Left lung (tissue), 10 donors: ENCODE results near the gene AKT2. TPM values are rescaled to one million over a fixed set of nuclear protein-coding genes. Genes with fewer than 3 reads are reported as not detected.

Source experiments
- ATAC-seq: fragments of 200-7000 bp; cut with Tn5 transposase; one replicate; pipeline ENCODE4 v1.9.1; 2020; ENCODE audit warnings: moderate library complexity
- DNase-seq, 4 donors: peaks; one replicate each; pipeline ENCODE4 v3.0.0-alpha.2; 2013 to 2020
- H3K27ac ChIP-seq, 2 donors: fragments of 200-600 bp; sonication (generic) in 1 of 2; one replicate each; pipeline versions ENCODE4 v1.5.0 to v1.8.0; 2020 to 2021
- H3K27me3 ChIP-seq, 2 donors: fragments of 200-600 bp; sonication (generic) in 1 of 2; one replicate each; pipeline versions ENCODE4 v1.5.0 to v1.8.0; 2020 to 2021
- H3K36me3 ChIP-seq, 2 donors: fragments of 200-600 bp; sonication (generic) in 1 of 2; one replicate each; pipeline versions ENCODE4 v1.5.0 to v1.8.0; 2020 to 2021
- H3K4me1 ChIP-seq, 2 donors: fragments of 200-600 bp; one replicate each; pipeline ENCODE4 v1.8.0; 2021
- H3K4me3 ChIP-seq, 2 donors: fragments of 200-600 bp; sonication (generic) in 1 of 2; one replicate each; pipeline versions ENCODE4 v1.5.0 to v1.8.0; 2020 to 2021; ENCODE audit warnings: mild to moderate bottlenecking in 1 of 2
- H3K9me3 ChIP-seq, 2 donors: fragments of 200-600 bp; sonication (generic) in 1 of 2; one replicate each; pipeline versions ENCODE4 v1.5.0 to v1.8.0; 2020 to 2021
- CTCF ChIP-seq, 2 donors: fragments of 200-600 bp; sonication (generic) in 1 of 2; IDR thresholded peaks; one replicate each; pipeline versions ENCODE4 v1.5.0 to v1.8.0; 2021; ENCODE audit warnings: antibody characterized with exemption in 2 of 2
- intact Hi-C, 2 donors: fragments of 100-400 bp; cut with DNase I; formaldehyde crosslinking; loops; one replicate each; pipeline versions ENCODE4 v1.11.2 to v1.14.2; 2022
- polyA plus RNA-seq, 6 donors: library from polyadenylated mRNA; unstranded; fragments of 120-200 nt; gene quantifications; one replicate each; pipeline ENCODE4 v1.2.1, GENCODE V29; 2013; ENCODE audit not compliant: insufficient read length in 6 of 6
- total RNA-seq, 2 donors: library from RNA; stranded (reverse); fragmentation: NEBNext Ultra II Directional; extraction: Animal tissue kit (Norgen Biotek cat#: 25700); gene quantifications; one replicate each; pipeline ENCODE4 v1.2.1, GENCODE V29; 2021
- donor health status: DM: no; HTN: yes; CAD: no.
- donor health status: DM: no; HTN: no; CAD: no.

The AKT2 gene
- total and polyA plus RNA-seq, 8 donors = 102 to 182 (median 163) TPM

- peaks cover 13 to 14% of the 10 kb centered on the region in 2 donors for H3K4me1 ChIP-seq
- peaks cover 30 to 71% of the 10 kb centered on the region in 2 donors for H3K27me3 ChIP-seq
- TF ChIP-seq CTCF (IDR thresholded peaks at IDR 0.05) = no peak
- intact Hi-C loops = no loop called here
- peaks cover 0 to 3% of the 10 kb centered on the region in 2 donors for H3K9me3 ChIP-seq
- peak overlapping the region in 1 of 2 donors; percentile 6 for H3K4me3 ChIP-seq
- no peaks in the 10 kb centered on the region for H3K36me3 ChIP-seq
- no peak for DNase-seq
- H3K27ac ChIP-seq = no peak overlapping the region
- ATAC-seq = no peak
Measured at GRCh38 chr19:40225440-40226305, 59.5 kb downstream of the AKT2 start.

- peaks cover 13 to 14% of the 10 kb centered on the region in 2 donors for H3K4me1 ChIP-seq
- no peak for TF ChIP-seq CTCF (IDR thresholded peaks at IDR 0.05)
- ATAC-seq (no peak), DNase-seq (peak in 1 of 4 donors; percentile 66)
- no peak overlapping the region for H3K27ac ChIP-seq
- intact Hi-C loops = no loop called here
- no peaks in the 10 kb centered on the region for H3K36me3 ChIP-seq
- peaks cover 0 to 3% of the 10 kb centered on the region in 2 donors for H3K9me3 ChIP-seq
- no peak overlapping the region for H3K4me3 ChIP-seq
- peaks cover 30 to 82% of the 10 kb centered on the region in 2 donors for H3K27me3 ChIP-seq
Measured at GRCh38 chr19:40224342-40225150, 60.6 kb downstream of the AKT2 start.

GRCh38 chr19:40223135-40223822 lies 61.9 kb downstream of the AKT2 start:
- peaks cover 13 to 14% of the 10 kb centered on the region in 2 donors for H3K4me1 ChIP-seq
- ATAC-seq (no peak), DNase-seq (peak in 1 of 4 donors; percentile 77)
- H3K4me3 ChIP-seq = no peak overlapping the region
- H3K27ac ChIP-seq = no peak overlapping the region
- peaks cover 0 to 3% of the 10 kb centered on the region in 2 donors for H3K9me3 ChIP-seq
- H3K27me3 ChIP-seq = peaks cover 33 to 92% of the 10 kb centered on the region in 2 donors
- TF ChIP-seq CTCF (IDR thresholded peaks at IDR 0.05) = no peak
- intact Hi-C loops = no loop called here
- no peaks in the 10 kb centered on the region for H3K36me3 ChIP-seq

GRCh38 chr19:40221858-40222619 lies 63.1 kb downstream of the AKT2 start:
- intact Hi-C loops = no loop called here
- peak in 3 of 4 donors; percentile 53 to 81 (median 59) for DNase-seq
- TF ChIP-seq CTCF (IDR thresholded peaks at IDR 0.05) = peak; percentile 72 to 76
- H3K27ac ChIP-seq = no peak overlapping the region
- H3K4me3 ChIP-seq = no peak overlapping the region
- H3K9me3 ChIP-seq = peaks cover 0 to 3% of the 10 kb centered on the region in 2 donors
- H3K27me3 ChIP-seq = peaks cover 46 to 92% of the 10 kb centered on the region in 2 donors
- H3K4me1 ChIP-seq = peaks cover 13 to 18% of the 10 kb centered on the region in 2 donors
- ATAC-seq = peak; percentile 82
- H3K36me3 ChIP-seq = no peaks in the 10 kb centered on the region
